Thymus (tissue), 11 donors: Measurements from ENCODE around the gene ZNF30. TPM values are rescaled to one million over a fixed set of nuclear protein-coding genes. Genes with fewer than 3 reads are reported as not detected.

Experiments
- DNase-seq, 9 donors: peaks; one replicate each; pipeline ENCODE4 v3.0.0-alpha.2; 2013; ENCODE audit warnings: low spot score in 9 of 9, low read depth in 6 of 9, missing footprints in 1 of 9
- H3K27ac ChIP-seq, 2 donors: one replicate each; pipeline ENCODE4 v1.5.1; 2013; ENCODE audit warnings: control low read depth in 1 of 2, low read depth in 1 of 2, low read length in 1 of 2, mild to moderate bottlenecking in 1 of 2, moderate library complexity in 1 of 2
- H3K27me3 ChIP-seq, 2 donors: one replicate each; pipeline ENCODE4 v1.5.1; 2013; ENCODE audit warnings: low read length in 1 of 2; ENCODE audit not compliant: control insufficient read depth in 2 of 2, insufficient read depth in 1 of 2
- H3K36me3 ChIP-seq, 2 donors: one replicate each; pipeline ENCODE4 v1.5.1; 2013; ENCODE audit warnings: low read length in 1 of 2, mild to moderate bottlenecking in 1 of 2, moderate library complexity in 1 of 2; ENCODE audit not compliant: control insufficient read depth in 2 of 2, insufficient read depth in 2 of 2
- H3K4me1 ChIP-seq, 2 donors: one replicate each; pipeline ENCODE4 v1.5.1; 2013; ENCODE audit warnings: low read length in 2 of 2; ENCODE audit not compliant: control insufficient read depth in 2 of 2, insufficient read depth in 2 of 2
- H3K4me3 ChIP-seq, 2 donors: one replicate each; pipeline ENCODE4 v1.5.1; 2013; ENCODE audit warnings: low read length in 2 of 2, control low read depth in 1 of 2, mild to moderate bottlenecking in 1 of 2
- H3K9me3 ChIP-seq, 2 donors: one replicate each; pipeline ENCODE4 v1.5.1; 2013; ENCODE audit warnings: low read length in 1 of 2, mild to moderate bottlenecking in 1 of 2; ENCODE audit not compliant: control insufficient read depth in 2 of 2, insufficient read depth in 1 of 2
- WGBS: extraction: QIAGEN DNeasy Blood & Tissue Kit; methylation state at CpG from one replicate; pipeline ENCODE4 v1.1.7; 2013; 5-methylcytosine and 5-hydroxymethylcytosine counted together
- polyA plus RNA-seq: library from polyadenylated mRNA; stranded (reverse); fragments of 200-250 nt; gene quantifications from one replicate; pipeline ENCODE4 v1.2.3, GENCODE V29; 2013
- total RNA-seq: library from RNA; stranded (reverse); fragments of 120-200 nt; gene quantifications from one replicate; pipeline ENCODE4 v1.2.4, GENCODE V29; 2013
- donor health status: healthy.

ZNF30 gene
- total and polyA plus RNA-seq, 2 donors, result 2.5 to 3.9 TPM

DNA sequence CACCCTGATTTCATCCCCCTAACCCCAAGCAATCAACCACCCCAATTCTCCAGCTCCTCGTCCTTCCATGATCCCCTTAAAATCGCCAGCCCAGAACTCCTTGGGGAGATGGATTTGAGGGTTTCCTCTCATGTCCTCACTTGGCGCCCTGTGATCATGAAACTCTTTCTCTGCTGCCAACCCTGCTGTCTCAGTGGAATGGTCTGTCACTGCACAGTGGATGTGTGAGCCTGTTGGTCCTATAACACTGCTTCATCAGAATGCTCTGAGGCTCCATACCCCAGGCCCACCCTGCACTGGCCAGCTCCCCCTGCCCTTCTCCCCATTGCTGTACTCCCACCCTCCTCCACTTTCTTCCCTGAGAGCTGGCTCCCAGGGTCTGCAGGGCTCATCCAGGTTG lies 49.9 kb downstream of the ZNF30 start:
- WGBS, result 92% methylated on average over 3 of the region's 3 CpGs
- no peaks in the 10 kb centered on the region for H3K27me3 ChIP-seq
- no peak overlapping the region for H3K4me3 ChIP-seq
- H3K4me1 ChIP-seq, result peaks cover 3 to 12% of the 10 kb centered on the region in 2 donors
- no peak overlapping the region for H3K27ac ChIP-seq
- peaks cover 2 to 6% of the 10 kb centered on the region in 2 donors for H3K9me3 ChIP-seq
- DNase-seq, result no peak
- no peaks in the 10 kb centered on the region for H3K36me3 ChIP-seq

DNA sequence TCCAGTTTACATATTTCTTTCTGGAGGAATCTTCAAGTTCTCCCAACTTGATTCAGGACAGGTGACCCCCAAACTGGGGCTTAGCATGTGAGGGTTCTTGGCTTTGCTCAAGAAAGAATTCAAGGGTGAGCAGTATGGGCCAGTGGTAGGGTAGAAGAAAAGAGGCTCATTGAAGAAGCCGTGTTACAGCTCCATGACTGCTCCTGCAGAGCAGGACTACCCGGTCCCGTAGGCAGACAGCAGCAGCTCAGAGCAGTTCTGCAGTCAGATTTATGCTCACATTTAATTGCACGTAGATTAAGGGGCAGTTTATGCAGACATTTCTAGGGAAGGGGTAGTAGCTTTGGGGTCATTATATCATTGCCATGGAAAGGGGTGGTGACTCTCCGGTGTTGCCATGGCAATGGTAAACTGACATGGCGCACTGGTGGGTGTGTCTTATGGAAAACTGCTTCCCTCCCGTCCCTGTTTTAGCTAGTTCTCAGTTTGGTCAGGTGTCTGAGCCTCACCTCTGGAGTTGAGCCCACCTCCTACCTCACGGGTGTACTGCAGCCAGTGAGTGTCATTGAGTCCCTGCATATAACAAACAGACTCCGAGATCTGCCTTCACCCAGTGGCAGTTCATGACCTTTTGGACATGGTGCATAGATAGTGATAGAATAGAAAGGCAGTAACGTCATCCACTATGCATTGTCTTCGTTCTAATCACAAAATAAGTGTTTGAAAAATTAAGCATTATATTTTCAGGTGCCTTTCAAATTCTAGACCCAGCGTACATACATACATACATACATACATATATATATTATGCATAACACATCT lies 53.3 kb downstream of the ZNF30 start:
- 96% methylated on average over 12 of the region's 12 CpGs for WGBS

DNA sequence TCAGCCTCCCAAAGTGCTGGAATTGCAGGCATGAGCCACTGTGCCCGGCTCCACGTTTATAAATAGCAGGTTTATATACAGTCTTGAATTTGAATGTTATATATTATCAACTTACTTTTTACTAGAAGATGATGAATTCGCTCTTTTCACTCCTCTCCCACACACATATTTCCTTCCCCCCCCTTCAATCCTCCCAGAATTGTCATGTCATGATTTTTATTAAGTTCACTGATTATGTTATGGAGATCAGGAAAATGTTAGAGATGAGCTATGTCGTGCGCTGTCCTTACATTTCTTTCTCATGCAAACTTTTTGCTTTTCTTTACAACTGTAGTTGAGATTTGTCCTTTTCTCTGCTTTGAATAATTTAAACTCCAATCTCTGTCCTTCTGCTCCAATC lies 55.6 kb downstream of the ZNF30 start:
- no peak overlapping the region for H3K4me3 ChIP-seq
- H3K27ac ChIP-seq, result no peak overlapping the region
- H3K27me3 ChIP-seq, result no peaks in the 10 kb centered on the region
- WGBS, result 94% methylated on average over 5 of the region's 5 CpGs
- no peaks in the 10 kb centered on the region for H3K36me3 ChIP-seq
- no peak for DNase-seq
- H3K4me1 ChIP-seq, result peaks cover 4 to 7% of the 10 kb centered on the region in 2 donors
- no peaks in the 10 kb centered on the region for H3K9me3 ChIP-seq

More for the DNA sequence above, 53.3 kb downstream of the ZNF30 start:
- no peaks in the 10 kb centered on the region for H3K4me1 ChIP-seq
- H3K27me3 ChIP-seq, result no peaks in the 10 kb centered on the region
- no peaks in the 10 kb centered on the region for H3K36me3 ChIP-seq
- H3K4me3 ChIP-seq, result no peak overlapping the region
- H3K27ac ChIP-seq, result no peak overlapping the region
- H3K9me3 ChIP-seq, result peaks cover 2 to 6% of the 10 kb centered on the region in 2 donors
- DNase-seq, result no peak

DNA sequence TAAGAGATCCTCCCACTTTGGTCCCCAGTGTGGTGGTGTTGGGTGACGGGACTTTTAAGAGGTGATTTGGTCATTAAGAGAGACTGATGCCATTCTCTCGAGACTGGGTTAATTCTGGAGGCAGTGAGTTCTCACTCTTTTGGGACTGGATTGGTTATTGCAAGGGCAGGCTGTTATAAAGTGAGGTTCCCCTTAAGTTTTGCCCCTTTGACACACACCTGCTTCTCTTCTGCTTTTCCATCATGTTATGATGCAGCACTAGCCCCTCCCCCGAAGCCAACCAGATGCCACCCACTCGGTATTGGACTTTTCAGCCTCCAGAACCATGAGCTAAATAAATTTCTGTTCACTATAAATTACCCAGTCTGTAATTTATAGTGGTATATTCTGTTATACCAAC lies 57.1 kb downstream of the ZNF30 start:
- Histone ChIP-seq H3K27ac (no peak overlapping the region), H3K27me3 (no peaks in the 10 kb centered on the region), H3K4me1 (peaks cover 4 to 7% of the 10 kb centered on the region in 2 donors), H3K4me3 (no peak overlapping the region), H3K36me3 (no peaks in the 10 kb centered on the region), H3K9me3 (no peaks in the 10 kb centered on the region)
- no peak for DNase-seq
- WGBS, result 96% methylated on average over 4 of the region's 4 CpGs

DNA sequence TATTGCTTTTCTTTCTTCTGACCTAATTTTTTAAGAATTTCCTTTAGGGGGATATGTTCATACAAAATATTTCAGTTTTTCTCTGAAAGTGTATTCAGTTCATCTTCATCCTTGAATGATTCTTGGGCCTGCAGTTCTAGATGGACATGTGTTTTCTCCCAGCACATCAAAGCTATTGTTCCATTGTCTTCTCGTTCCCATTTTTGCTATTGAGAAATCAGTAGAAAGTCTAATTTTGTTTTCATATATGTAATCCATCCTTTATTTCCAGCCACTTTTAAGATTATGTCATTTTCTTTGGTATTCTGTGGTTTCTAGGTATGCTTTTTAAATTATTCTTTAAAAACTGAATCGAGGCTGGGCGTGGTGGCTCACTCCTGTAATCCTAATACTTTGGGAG lies 57.6 kb downstream of the ZNF30 start:
- WGBS, result 99% methylated on average over 3 of the region's 3 CpGs
- Histone ChIP-seq H3K4me1 (peaks cover 4 to 7% of the 10 kb centered on the region in 2 donors), H3K27me3 (no peaks in the 10 kb centered on the region), H3K36me3 (no peaks in the 10 kb centered on the region), H3K4me3 (no peak overlapping the region), H3K9me3 (no peaks in the 10 kb centered on the region), H3K27ac (no peak overlapping the region)
- no peak for DNase-seq

DNA sequence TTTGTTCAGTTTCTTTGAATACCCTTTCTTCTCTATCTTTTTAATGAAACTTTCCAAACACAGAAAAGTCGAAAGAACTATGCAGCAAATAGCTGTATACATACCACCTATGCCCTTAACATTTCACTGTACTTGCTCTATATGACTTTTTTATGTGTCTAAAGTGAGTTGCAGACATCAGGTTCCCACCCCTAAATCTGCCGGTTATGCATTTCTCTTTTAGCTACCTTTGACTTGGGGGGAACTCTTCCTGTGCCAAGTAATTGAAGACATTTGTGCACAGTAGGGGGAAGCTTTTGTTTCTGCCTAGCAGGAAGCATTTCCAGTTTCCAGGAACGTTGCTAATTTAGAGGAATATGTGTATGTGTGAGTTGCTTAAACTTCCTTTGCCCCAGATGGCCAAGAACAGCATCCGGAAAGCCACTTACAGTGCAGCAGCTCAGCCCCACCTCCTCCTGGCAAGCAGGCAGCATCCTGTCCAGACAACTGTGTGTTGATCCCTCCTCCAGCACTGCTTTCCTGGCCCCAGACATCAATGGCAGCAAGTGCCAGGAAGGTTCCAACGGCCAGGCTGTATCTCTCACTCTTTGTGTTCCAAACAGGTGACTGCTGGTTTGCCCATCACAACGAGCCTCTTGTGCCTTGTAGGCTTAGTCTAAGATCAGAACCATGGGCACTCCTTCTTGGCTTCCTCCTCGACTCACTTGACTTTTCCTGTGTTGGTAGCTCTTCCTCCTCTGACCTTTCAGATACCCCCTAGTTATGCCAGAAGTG lies 58.7 kb downstream of the ZNF30 start:
- Histone ChIP-seq H3K9me3 (no peaks in the 10 kb centered on the region), H3K27me3 (no peaks in the 10 kb centered on the region), H3K27ac (peak overlapping the region; percentile 68 to 73), H3K4me3 (no peak overlapping the region), H3K4me1 (peaks cover 4 to 7% of the 10 kb centered on the region in 2 donors), H3K36me3 (no peaks in the 10 kb centered on the region)
- 18% methylated on average over 7 of the region's 7 CpGs for WGBS
- peak in 1 of 9 donors; percentile 52 for DNase-seq

DNA sequence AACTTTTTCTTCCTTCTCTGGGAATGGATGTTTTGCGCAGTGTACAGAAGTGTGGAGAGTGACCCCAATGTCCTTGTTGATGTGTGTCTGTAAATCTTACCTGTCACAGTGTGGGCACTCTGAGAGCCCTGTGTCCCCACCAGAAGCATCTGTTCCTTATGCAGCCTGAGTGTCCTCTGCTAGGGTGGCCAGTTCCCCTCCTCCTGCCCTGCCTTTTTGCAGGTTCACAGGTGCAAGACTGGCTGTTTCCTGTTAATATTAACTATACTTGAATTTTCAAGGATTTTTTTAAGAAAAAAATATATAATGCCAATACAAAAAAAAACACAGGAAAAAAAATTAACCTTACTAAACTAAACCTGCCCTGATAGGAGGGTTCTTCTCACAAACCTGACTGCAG lies 61.4 kb downstream of the ZNF30 start:
- 100% methylated on average over 1 of the region's 1 CpG for WGBS
- Histone ChIP-seq H3K27ac (no peak overlapping the region), H3K36me3 (no peaks in the 10 kb centered on the region), H3K27me3 (no peaks in the 10 kb centered on the region), H3K9me3 (no peaks in the 10 kb centered on the region), H3K4me1 (peaks cover 4 to 9% of the 10 kb centered on the region in 2 donors), H3K4me3 (no peak overlapping the region)
- no peak for DNase-seq

DNA sequence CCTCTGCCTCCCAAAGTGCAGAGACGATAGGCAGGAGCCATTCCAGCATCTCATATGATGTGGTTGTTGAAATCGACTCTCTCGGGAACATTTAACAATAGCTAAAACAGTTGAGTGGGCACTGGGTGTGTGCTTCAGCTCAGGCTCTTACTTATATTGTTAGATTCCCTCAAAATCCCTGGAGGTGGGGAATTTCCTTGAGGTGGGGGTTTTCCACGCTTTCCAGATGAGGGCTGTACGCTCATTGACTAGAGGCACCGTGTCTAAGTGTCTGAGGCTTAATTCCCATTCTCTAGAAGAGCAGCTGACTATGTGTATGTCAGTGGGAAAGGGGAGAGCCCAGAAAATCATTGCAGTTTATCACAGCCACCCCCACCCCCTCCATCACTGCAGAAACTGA lies 62.6 kb downstream of the ZNF30 start:
- Histone ChIP-seq H3K4me1 (peaks cover 4 to 10% of the 10 kb centered on the region in 2 donors), H3K4me3 (no peak overlapping the region), H3K36me3 (no peaks in the 10 kb centered on the region), H3K9me3 (peaks cover 0 to 2% of the 10 kb centered on the region in 2 donors), H3K27ac (no peak overlapping the region), H3K27me3 (no peaks in the 10 kb centered on the region)
- WGBS, result 90% methylated on average over 6 of the region's 6 CpGs
- DNase-seq, result no peak

DNA sequence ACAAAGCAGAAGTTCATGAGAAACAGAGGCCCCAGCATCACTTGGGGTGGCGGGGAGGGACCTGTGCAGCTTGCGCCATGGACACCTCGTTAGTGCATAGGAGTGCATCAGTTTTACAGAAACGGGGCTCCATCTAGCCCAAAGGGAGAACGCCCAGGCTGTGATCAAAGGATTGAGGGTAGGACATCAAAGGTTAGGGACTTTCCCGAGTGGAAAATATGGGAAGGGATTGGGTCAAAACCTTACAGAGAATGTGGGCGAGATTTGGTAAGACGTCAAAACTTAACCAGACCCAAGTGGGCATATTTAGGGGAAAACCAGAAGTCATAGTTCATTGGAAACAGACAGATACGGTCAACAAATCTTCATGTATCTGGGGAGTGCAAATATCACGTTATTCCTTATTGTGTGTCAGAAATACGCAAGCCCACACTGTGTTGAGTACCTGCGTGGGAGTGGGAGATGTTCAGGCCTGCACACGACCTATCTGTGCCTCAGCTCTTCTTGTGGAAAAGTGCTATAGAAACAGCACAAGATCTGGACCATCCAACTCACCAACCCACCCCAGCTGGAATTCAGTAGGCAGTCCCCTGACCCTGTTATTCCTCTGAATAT lies 64.0 kb downstream of the ZNF30 start:
- Histone ChIP-seq H3K36me3 (no peaks in the 10 kb centered on the region), H3K4me3 (no peak overlapping the region), H3K4me1 (peaks cover 3 to 10% of the 10 kb centered on the region in 2 donors), H3K9me3 (peaks cover 0 to 13% of the 10 kb centered on the region in 2 donors), H3K27ac (no peak overlapping the region), H3K27me3 (no peaks in the 10 kb centered on the region)
- 91% methylated on average over 13 of the region's 13 CpGs for WGBS
- DNase-seq, result no peak
